ENCODE data around the gene MYBPC3. TPM values are rescaled to one million over a fixed set of nuclear protein-coding genes. Genes with fewer than 3 reads are reported as not detected.
A peak's percentile ranks its signal among the peaks of the same experiment; 100 is the strongest.

MYBPC3 gene
- total RNA-seq, 2 experiments from 2014 or later: not detected

DNA sequence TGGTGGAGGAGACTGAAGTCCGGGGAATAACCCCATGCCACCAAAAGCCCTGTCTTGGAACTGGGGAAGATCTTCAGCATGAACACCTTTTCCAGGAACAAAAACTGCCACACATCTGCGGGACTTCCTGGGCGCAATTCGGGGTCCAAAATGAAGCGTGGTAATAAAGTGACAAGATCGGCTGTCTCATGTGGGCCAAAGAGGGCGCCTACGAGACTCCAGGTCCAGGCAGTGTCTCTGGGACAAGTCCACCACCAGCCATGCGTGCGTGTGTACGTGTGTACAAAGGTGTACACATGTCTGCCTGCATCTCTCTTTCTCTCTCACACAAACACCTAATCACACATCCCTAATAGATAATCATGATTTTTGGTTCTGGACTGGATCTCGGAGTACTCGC is 8.9 kb upstream of the MYBPC3 start:
- Mint-ChIP-seq H3K4me1 (peaks cover 19% of the 10 kb centered on the region), H3K36me3 (ENCODE audit: low read depth) (no peaks in the 10 kb centered on the region), H3K4me3 (no peak overlapping the region), H3K27ac (no peak overlapping the region), H3K9me3 (no peaks in the 10 kb centered on the region), H3K27me3 (peaks cover 5% of the 10 kb centered on the region)
- no peak for DNase-seq
- CTCF ChIA-PET: interaction anchor here (2.8 kb wide), 1 partner anchor 12 kb away, joined by 8 read pairs; no protein-coding TSS in a partner anchor
- POLR2A ChIA-PET: no interaction called here

DNA sequence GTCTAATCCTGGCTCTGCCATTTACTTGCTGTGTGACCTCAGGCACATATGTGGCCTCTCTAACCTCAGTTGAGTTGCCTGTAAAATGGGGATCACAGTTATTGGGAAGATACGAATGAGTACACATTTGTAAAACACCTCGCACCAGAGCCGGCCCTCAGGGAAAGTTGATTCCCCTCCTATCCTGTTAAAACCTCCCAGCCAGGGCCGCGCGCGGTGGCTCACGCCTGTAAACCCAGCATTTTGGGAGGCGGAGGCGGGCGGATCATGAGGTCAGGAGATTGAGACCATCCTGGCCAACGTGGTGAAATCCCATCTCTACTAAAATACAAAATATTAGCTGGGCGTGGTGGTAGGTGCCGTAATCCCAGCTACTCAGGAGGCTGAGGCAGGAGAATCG is 7.8 kb upstream of the MYBPC3 start:
- no peaks in the 10 kb centered on the region for H3K36me3 Mint-ChIP-seq (ENCODE audit: low read depth)
- no peak for DNase-seq
- ChIA-PET CTCF (interaction anchor here (0.6 to 2.8 kb wide), 3 partner anchors 9 to 14 kb away, joined by 5 to 8 read pairs (median 7); no protein-coding TSS in a partner anchor), POLR2A (no interaction called here)
- H3K4me1 Mint-ChIP-seq: peaks cover 15% of the 10 kb centered on the region
- H3K4me3 Mint-ChIP-seq: no peak overlapping the region
- H3K9me3 Mint-ChIP-seq: no peaks in the 10 kb centered on the region
- no peak overlapping the region for H3K27ac Mint-ChIP-seq
- no peaks in the 10 kb centered on the region for H3K27me3 Mint-ChIP-seq

DNA sequence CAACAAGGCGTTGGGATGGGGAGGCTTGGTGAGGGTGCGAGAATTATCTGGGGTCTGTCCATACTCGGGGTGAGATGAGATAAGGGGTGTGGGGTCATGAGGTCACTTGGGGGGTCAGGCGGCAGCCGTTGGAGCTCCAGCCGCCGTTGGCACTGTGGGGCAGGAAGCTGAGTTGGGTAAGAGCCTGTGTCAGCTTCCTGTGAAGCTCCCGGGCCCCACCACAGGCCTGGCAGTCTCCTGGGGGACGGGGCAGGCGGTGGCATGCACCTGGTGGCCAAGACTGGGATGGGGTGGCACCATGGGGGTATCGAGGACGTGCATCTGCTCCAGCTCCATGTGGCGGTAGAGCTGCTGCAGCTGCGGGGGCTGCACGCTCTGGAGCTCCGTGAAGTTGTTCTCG is 7.1 kb upstream of the MYBPC3 start:
- DNase-seq: peak; percentile 22
- H3K36me3 Mint-ChIP-seq (ENCODE audit: low read depth): no peaks in the 10 kb centered on the region
- H3K9me3 Mint-ChIP-seq: no peaks in the 10 kb centered on the region
- H3K27me3 Mint-ChIP-seq: no peaks in the 10 kb centered on the region
- CTCF ChIA-PET: interaction anchor here (1.2 kb wide), 1 partner anchor 14 kb away, joined by 7 read pairs; no protein-coding TSS in a partner anchor
- POLR2A ChIA-PET: interaction anchor here (1.2 kb wide), 1 partner anchor 53 kb away, joined by 4 read pairs; no protein-coding TSS in a partner anchor
- peaks cover 15% of the 10 kb centered on the region for H3K4me1 Mint-ChIP-seq
- H3K4me3 Mint-ChIP-seq: no peak overlapping the region
- peak overlapping the region; percentile 47 for H3K27ac Mint-ChIP-seq

DNA sequence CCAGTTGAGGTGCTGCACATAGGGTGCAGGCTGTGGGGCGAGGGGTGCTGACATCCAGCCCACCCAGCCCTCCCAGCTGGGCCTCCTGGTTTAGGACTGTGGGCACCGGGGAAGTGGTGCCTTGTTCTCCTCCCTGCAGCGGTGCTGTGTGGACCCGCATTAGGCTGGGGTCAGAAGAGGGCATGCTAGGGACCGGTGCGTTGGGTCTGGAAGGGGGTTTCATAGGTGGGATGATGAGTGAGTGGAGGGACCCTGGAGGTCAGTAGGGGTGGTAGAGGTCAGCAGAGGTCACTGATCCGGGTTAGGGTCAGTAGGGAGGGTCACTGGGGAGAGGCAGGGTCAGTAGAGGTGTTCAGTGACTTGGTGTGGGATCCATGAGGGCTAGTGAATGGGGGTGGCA is 6.7 kb upstream of the MYBPC3 start:
- Mint-ChIP-seq H3K27me3 (no peaks in the 10 kb centered on the region), H3K27ac (peak overlapping the region; percentile 47), H3K4me3 (no peak overlapping the region), H3K4me1 (peaks cover 15% of the 10 kb centered on the region), H3K9me3 (no peaks in the 10 kb centered on the region), H3K36me3 (ENCODE audit: low read depth) (no peaks in the 10 kb centered on the region)
- ChIA-PET POLR2A (interaction anchor here (1.2 kb wide), 1 partner anchor 53 kb away, joined by 4 read pairs; no protein-coding TSS in a partner anchor), CTCF (interaction anchor here (1.2 kb wide), 1 partner anchor 15 kb away, joined by 7 read pairs; no protein-coding TSS in a partner anchor)
- DNase-seq: no peak

DNA sequence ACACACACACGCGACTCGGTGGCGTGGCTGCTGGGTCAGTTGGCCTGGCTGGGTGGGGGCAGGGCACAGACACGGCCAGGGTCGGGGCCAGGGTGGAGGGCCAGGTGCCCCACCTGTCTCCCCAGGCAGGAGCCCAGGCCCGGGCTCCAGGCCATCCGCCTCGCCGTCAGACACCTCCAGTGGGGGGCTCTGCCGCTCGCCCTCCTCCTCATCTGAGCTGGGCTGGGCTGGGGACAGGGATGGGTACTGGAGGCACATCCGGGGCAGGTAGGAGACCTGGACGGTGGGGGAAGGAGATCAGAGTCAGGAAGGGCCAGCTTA is 6.2 kb upstream of the MYBPC3 start:
- no peaks in the 10 kb centered on the region for H3K9me3 Mint-ChIP-seq
- POLR2A ChIA-PET: interaction anchor here (1.2 kb wide), 1 partner anchor 54 kb away, joined by 4 read pairs; no protein-coding TSS in a partner anchor
- H3K4me3 Mint-ChIP-seq: no peak overlapping the region
- no peak overlapping the region for H3K27ac Mint-ChIP-seq
- H3K4me1 Mint-ChIP-seq: peaks cover 15% of the 10 kb centered on the region
- H3K36me3 Mint-ChIP-seq (ENCODE audit: low read depth): no peaks in the 10 kb centered on the region
- no peak for DNase-seq
- no peaks in the 10 kb centered on the region for H3K27me3 Mint-ChIP-seq
- CTCF ChIA-PET: no interaction called here

DNA sequence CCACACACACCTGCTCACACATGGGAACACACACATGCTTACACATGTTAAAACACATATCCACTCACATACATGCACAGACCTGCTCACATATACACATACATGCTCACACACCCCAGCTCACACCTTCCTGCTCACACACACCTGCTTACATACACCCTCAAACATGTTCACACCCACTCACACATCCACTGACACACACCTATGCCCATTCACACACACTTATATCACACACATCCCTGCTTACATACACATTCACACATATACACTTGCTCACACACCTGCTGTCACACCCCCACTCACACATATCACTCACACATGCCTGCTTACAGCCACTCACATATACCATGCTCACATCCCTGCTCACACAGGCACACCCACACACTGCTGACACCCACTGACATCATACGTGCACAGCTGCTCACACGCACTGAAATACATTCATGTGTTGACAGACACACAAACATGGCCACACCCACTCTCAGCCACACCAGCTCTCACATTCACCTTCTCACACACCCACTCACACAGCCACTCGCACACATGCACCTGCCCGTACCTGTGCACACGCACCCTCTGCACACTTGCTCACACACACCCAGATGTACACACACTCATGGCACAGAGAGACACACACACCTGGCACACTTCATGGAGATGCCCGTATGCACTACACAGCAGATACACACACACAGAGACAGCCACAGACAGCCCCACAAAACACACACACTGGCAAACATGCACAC is 5.7 kb upstream of the MYBPC3 start:
- ChIA-PET POLR2A (no interaction called here), CTCF (no interaction called here)
- H3K9me3 Mint-ChIP-seq: no peaks in the 10 kb centered on the region
- H3K4me3 Mint-ChIP-seq: no peak overlapping the region
- H3K36me3 Mint-ChIP-seq (ENCODE audit: low read depth): no peaks in the 10 kb centered on the region
- no peak for DNase-seq
- peaks cover 15% of the 10 kb centered on the region for H3K4me1 Mint-ChIP-seq
- H3K27me3 Mint-ChIP-seq: no peaks in the 10 kb centered on the region
- H3K27ac Mint-ChIP-seq: no peak overlapping the region

DNA sequence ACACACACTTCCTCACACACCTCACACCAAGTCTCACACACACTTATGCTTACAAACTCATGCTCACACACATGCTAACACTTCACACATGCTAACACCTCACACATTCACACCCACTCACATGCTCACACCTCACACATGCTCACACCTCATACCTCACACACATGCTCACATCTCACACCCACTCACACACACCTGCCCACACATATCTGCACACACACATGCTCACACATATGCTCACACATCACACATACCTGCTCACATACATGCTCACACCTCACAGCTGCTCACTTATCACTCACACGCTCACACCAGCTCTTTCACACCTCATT is 4.5 kb upstream of the MYBPC3 start:
- no peaks in the 10 kb centered on the region for H3K9me3 Mint-ChIP-seq
- POLR2A ChIA-PET: no interaction called here
- no peaks in the 10 kb centered on the region for H3K27me3 Mint-ChIP-seq
- H3K36me3 Mint-ChIP-seq (ENCODE audit: low read depth): no peaks in the 10 kb centered on the region
- H3K4me1 Mint-ChIP-seq: peaks cover 15% of the 10 kb centered on the region
- DNase-seq: no peak
- no peak overlapping the region for H3K27ac Mint-ChIP-seq
- CTCF ChIA-PET: no interaction called here
- no peak overlapping the region for H3K4me3 Mint-ChIP-seq

DNA sequence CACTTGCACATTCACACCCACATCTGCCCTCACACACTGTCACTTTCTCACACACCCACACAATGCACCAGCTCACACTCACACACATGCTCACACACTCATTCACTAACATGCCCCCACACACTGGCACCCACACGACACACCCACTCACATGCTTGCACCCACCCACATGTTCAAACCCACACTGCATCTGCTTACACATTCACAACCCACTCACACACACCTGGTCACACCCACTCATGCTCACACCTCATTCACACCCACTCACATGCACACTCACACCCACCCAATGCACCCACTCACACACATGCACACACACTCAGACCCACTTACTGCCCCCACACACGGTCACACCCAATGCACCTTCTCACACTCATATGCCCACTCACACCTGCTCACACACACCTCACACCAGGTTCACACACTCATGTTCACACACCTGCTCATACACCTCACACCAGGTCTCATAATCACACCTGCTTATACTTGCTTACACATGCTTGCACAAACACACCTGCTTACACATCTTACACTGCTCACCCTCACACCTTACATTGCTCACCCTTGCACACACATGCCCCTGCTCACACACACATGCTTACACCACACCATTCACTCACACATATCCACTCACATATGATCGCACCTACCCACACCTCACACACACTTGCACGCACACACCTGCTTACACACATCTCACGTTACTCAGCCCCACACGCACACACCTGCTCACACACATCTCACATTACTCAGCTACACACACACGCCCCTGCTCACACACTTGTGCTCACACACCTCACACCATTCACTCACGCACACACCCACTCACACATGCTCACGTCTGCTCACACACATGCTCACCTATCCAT is 3.9 kb upstream of the MYBPC3 start:
- DNase-seq: no peak
- no peaks in the 10 kb centered on the region for H3K36me3 Mint-ChIP-seq (ENCODE audit: low read depth)
- ChIA-PET POLR2A (no interaction called here), CTCF (no interaction called here)
- H3K9me3 Mint-ChIP-seq: no peaks in the 10 kb centered on the region
- H3K27me3 Mint-ChIP-seq: no peaks in the 10 kb centered on the region
- no peak overlapping the region for H3K4me3 Mint-ChIP-seq
- H3K4me1 Mint-ChIP-seq: peaks cover 15% of the 10 kb centered on the region
- H3K27ac Mint-ChIP-seq: no peak overlapping the region

DNA sequence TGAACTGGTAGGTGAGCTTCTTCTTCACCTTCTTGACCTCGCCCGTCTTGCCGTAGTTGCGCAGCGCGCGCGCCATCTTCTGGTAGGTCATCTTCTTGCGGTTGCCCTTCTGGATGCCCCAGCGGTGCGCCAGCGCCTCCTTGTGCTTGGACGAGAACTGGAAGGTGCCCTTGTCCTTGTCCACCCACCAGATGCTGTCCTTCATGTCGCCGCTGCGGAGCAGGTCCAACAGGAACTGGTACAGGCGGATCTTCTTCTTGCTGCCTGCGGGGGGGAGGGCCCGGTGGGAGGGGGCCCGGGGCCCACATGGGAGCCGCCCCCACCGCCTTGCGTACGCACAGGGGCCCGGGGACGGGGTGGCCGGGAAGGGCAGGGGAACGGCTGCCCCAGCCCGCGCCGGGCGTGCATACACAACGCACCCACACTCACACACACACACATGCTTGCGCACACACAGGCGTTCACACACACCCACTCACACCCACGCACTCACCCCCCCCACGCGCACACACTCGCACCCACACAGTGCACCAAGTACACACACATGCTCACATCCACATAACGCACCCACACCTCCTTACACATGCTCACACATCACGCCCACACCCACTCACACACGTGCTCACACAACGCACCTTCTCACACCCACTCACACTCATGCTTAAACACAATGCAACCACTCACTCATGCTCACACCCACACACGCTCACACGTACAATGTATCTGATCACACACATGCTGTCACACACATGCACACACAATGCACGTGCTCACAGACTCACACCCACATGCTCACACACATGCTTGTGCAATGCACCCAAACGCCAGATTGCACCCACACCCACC is 3.0 kb upstream of the MYBPC3 start:
- H3K36me3 Mint-ChIP-seq (ENCODE audit: low read depth): no peaks in the 10 kb centered on the region
- H3K4me3 Mint-ChIP-seq: no peak overlapping the region
- no peaks in the 10 kb centered on the region for H3K27me3 Mint-ChIP-seq
- H3K4me1 Mint-ChIP-seq: peaks cover 12% of the 10 kb centered on the region
- peak; percentile 39 for DNase-seq
- CTCF ChIA-PET: interaction anchor here (1.0 kb wide), 1 partner anchor 122 kb away, joined by 3 read pairs; no protein-coding TSS in a partner anchor
- POLR2A ChIA-PET: no interaction called here
- H3K27ac Mint-ChIP-seq: no peak overlapping the region
- no peaks in the 10 kb centered on the region for H3K9me3 Mint-ChIP-seq

DNA sequence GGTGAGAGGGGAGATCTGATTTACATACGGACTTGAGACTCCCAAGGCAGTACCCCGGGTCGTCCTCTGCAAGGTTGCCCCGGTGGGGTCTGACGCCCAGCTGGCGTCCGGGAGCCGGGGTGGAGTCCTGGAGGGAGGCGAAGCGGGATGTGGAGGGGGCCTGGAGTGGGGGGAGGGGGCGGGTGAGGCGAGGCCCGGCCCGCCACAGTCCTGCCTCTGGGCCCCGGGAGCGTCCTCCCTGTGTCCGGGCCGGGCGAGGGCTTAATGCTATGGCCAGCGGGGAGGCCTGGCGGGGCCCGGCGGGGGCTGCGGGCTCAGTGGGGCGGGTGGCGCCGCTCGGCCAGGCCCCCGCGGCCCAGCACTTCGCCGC is 2.4 kb upstream of the MYBPC3 start:
- Mint-ChIP-seq H3K36me3 (ENCODE audit: low read depth) (no peaks in the 10 kb centered on the region), H3K9me3 (no peaks in the 10 kb centered on the region), H3K4me3 (no peak overlapping the region), H3K27me3 (no peaks in the 10 kb centered on the region), H3K27ac (no peak overlapping the region), H3K4me1 (peaks cover 8% of the 10 kb centered on the region)
- no peak for DNase-seq
- ChIA-PET CTCF (interaction anchor here (1.0 kb wide), 1 partner anchor 121 kb away, joined by 3 read pairs; no protein-coding TSS in a partner anchor), POLR2A (no interaction called here)

DNA sequence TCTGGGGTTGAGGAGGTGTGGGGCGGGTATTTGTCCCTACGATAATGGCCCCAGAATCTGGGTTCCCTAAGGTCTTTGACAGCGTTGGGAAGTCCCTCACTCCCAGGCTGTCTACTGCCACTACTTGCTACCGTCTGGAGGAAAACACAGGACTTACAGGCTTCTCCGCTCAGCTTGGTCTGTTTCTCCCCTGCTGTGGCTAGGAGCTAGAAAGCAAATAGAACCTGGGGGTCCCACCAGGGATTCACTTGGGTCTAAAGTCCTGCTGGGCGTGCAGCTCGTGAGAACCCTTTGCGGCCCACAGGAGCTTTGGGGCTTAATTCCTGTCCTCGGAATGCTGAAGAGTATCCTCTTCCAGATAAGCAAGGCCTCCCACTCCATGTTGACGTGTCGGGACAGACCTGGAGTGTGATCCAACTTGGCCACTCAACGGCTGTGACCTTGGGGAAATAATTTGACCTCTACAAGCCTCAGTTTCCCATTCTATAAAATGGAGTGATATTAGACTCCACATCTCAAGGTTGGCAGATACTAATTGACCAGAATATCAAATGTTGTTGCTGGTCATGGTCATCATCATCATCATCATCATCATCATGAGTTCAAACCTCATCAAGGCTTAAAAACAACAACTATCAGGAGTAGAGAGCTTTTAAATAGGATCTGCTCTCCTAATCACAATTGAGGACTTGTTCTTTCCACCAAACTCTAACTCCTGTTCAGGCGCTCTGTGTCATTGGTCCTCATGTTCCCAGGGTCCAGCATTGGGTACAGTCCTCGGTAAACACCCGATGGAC is 1.7 kb upstream of the MYBPC3 start:
- Mint-ChIP-seq H3K4me3 (no peak overlapping the region), H3K4me1 (peaks cover 1% of the 10 kb centered on the region), H3K36me3 (ENCODE audit: low read depth) (no peaks in the 10 kb centered on the region), H3K9me3 (no peaks in the 10 kb centered on the region), H3K27me3 (no peaks in the 10 kb centered on the region), H3K27ac (no peak overlapping the region)
- CTCF ChIA-PET: interaction anchor here (1.6 kb wide), 1 partner anchor 58 kb away, joined by 5 read pairs; no protein-coding TSS in a partner anchor
- POLR2A ChIA-PET: no interaction called here
- DNase-seq: no peak
